ENCODE data around the gene IDI1.

Gene IDI1

GRCh38 chr10:1009071-1009494 lies 39.8 kb downstream of the IDI1 start:
- Histone ChIP-seq H3K4me3 (replicated peaks; ENCODE audit: insufficient read depth, low read length) (no peak overlapping the region), H3K27me3 (ENCODE audit: insufficient read depth, poor library complexity, severe bottlenecking) (no peaks in the 10 kb centered on the region), H3K27ac (replicated peaks) (no peak overlapping the region)
- TF ChIP-seq REST (IDR thresholded peaks at IDR 0.05; ENCODE audit: insufficient replicate concordance, low read depth) (no peak), GABPA (IDR thresholded peaks at IDR 0.05; ENCODE audit: low read depth) (no peak), CTCF (IDR thresholded peaks at IDR 0.05; ENCODE audit: insufficient read depth, low read length) (no peak), POLR2AphosphoS5 (IDR thresholded peaks at IDR 0.05; ENCODE audit: low read depth) (no peak), SPI1 (IDR thresholded peaks at IDR 0.05; ENCODE audit: borderline replicate concordance, low read depth) (no peak)
- no peak for DNase-seq (ENCODE audit: low read depth in 1 of 2, low spot score in 1 of 2)

- Histone ChIP-seq H3K27me3 (ENCODE audit: insufficient read depth, poor library complexity, severe bottlenecking) (no peaks in the 10 kb centered on the region), H3K4me3 (replicated peaks; ENCODE audit: insufficient read depth, low read length) (no peak overlapping the region), H3K27ac (replicated peaks) (no peak overlapping the region)
- TF ChIP-seq GABPA (IDR thresholded peaks at IDR 0.05; ENCODE audit: low read depth): no peak
- no peak for TF ChIP-seq SPI1 (IDR thresholded peaks at IDR 0.05; ENCODE audit: borderline replicate concordance, low read depth)
- no peak for TF ChIP-seq REST (IDR thresholded peaks at IDR 0.05; ENCODE audit: insufficient replicate concordance, low read depth)
- no peak for TF ChIP-seq CTCF (IDR thresholded peaks at IDR 0.05; ENCODE audit: insufficient read depth, low read length)
- TF ChIP-seq POLR2AphosphoS5 (IDR thresholded peaks at IDR 0.05; ENCODE audit: low read depth): no peak
- no peak for DNase-seq (ENCODE audit: low read depth in 1 of 2, low spot score in 1 of 2)
Measured at GRCh38 chr10:1007583-1007982, 41.3 kb downstream of the IDI1 start.

- H3K27me3 ChIP-seq (ENCODE audit: insufficient read depth, poor library complexity, severe bottlenecking): no peaks in the 10 kb centered on the region
- DNase-seq (ENCODE audit: low read depth in 1 of 2, low spot score in 1 of 2): no peak
- no peak for TF ChIP-seq REST (IDR thresholded peaks at IDR 0.05; ENCODE audit: insufficient replicate concordance, low read depth)
- TF ChIP-seq SPI1 (IDR thresholded peaks at IDR 0.05; ENCODE audit: borderline replicate concordance, low read depth): no peak
- no peak for TF ChIP-seq POLR2AphosphoS5 (IDR thresholded peaks at IDR 0.05; ENCODE audit: low read depth)
- TF ChIP-seq GABPA (IDR thresholded peaks at IDR 0.05; ENCODE audit: low read depth): no peak
- TF ChIP-seq CTCF (IDR thresholded peaks at IDR 0.05; ENCODE audit: insufficient read depth, low read length): no peak
- H3K4me3 ChIP-seq (replicated peaks; ENCODE audit: insufficient read depth, low read length): no peak overlapping the region
- no peak overlapping the region for H3K27ac ChIP-seq (replicated peaks)
Measured at GRCh38 chr10:1006573-1006972, 42.3 kb downstream of the IDI1 start.

Measured in HL-60 (cell line).